H7 (cell line): ENCODE measurements around the gene WTAP. TPM values are rescaled to one million over a fixed set of nuclear protein-coding genes. Genes with fewer than 3 reads are reported as not detected.
"Not testable (repeated sequence)": the region's sequence is repeated elsewhere in the genome, so short reads cannot be mapped to it uniquely, and the experiment has no call there.

Experiments used
- DNase-seq: peaks from one replicate; pipeline ENCODE4 v3.0.0; 2012
- H3K27me3 ChIP-seq: 2 replicates; pipeline ENCODE4 v1.6.0; 2011; ENCODE audit warnings: mild to moderate bottlenecking, low read length; ENCODE audit not compliant: control insufficient read depth, insufficient read depth
- H3K36me3 ChIP-seq: replicated peaks from 2 replicates; pipeline ENCODE4 v1.5.1; 2011; ENCODE audit warnings: low read length; ENCODE audit not compliant: control insufficient read depth, insufficient read depth
- H3K4me3 ChIP-seq: 2 replicates; pipeline ENCODE4 v1.5.1; 2011; ENCODE audit warnings: low read depth, mild to moderate bottlenecking, control low read depth, low read length, moderate library complexity; ENCODE audit not compliant: insufficient read depth
- total RNA-seq: library from RNA; depleted of rRNA; stranded (reverse); fragments of >200 nt; shearing (Covaris generic); gene quantifications from 2 replicates; pipeline ENCODE4 v1.2.3, GENCODE V29; 2014

Gene WTAP
- total RNA-seq, 1 experiment from 2014 or later = 58.1 TPM

- Histone ChIP-seq H3K36me3 (no peaks in the 10 kb centered on the region; the same call in 1 of the 2 replicates), H3K27me3 (no peaks in the 10 kb centered on the region), H3K4me3 (no peak overlapping the region)
- no peak for DNase-seq
Observed at GRCh38 chr6:159715166-159715565, 12.1 kb upstream of the WTAP start.

GRCh38 chr6:159715605-159716004 lies 11.7 kb upstream of the WTAP start:
- DNase-seq = no peak
- Histone ChIP-seq H3K27me3 (no peaks in the 10 kb centered on the region), H3K4me3 (no peak overlapping the region), H3K36me3 (no peaks in the 10 kb centered on the region; the same call in 1 of the 2 replicates)

DNA sequence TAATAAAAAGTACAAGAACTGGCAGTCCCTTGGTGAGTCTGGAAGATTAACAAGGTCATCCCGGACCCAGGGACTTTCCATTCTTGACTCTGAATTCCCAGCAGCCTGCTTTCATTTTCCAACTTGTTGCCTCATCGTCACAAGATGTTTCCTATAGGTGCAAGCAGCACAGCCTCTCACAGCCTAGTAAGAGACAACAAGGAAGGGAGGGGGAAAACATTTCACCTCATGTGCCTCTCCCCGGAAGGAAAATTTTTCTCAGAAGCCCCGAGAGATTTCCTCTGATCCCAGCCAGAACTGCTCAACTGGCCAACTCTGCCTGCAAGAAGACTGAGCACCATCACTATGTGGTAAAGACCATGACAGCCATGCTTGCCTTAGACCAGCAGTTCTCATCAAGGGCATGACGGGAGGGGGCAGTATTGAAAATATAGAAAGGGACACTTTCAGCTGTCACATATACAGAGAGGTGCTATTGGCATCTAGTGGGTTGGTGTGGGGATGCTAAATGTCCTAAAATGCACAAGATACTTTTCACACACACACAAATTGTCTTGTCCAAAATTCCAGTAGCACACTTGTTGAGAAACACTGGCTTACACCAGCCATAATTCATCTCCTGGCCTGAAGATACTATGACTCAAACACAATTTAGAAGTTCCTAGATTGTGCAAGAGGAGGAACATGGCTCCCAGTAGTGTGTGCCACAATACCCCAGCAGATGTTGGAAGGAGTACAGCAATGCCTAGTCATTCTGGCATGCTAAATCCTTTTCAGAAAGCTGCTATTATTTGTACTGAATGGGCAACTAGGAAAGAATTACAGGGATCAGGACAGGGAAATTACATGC lies 10.8 kb upstream of the WTAP start:
- Histone ChIP-seq H3K4me3 (no peak overlapping the region), H3K27me3 (no peaks in the 10 kb centered on the region), H3K36me3 (no peaks in the 10 kb centered on the region; the same call in 1 of the 2 replicates)
- no peak for DNase-seq

DNA sequence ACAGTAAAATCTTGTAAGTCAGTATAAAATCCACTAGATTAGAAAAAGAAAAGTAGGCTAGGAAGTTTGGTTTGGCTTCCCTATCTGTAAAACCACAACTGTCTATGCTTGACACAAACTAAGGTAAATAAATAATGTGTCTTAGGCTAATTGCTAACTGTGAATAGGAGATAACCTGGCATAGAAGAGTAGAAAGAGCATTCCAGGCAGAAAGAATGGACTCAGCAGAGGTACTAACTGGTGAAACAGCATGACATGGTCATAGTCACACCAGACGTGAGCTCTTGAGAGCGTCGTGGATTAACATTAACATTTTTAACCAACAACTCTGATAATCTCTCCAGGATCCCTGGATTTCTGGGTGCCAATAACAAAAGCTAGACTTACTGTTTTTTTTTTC lies 8.7 kb upstream of the WTAP start:
- no peaks in the 10 kb centered on the region; the same call in 1 of the 2 replicates for H3K36me3 ChIP-seq
- H3K4me3 ChIP-seq = no peak overlapping the region
- no peak for DNase-seq
- no peaks in the 10 kb centered on the region for H3K27me3 ChIP-seq

DNA sequence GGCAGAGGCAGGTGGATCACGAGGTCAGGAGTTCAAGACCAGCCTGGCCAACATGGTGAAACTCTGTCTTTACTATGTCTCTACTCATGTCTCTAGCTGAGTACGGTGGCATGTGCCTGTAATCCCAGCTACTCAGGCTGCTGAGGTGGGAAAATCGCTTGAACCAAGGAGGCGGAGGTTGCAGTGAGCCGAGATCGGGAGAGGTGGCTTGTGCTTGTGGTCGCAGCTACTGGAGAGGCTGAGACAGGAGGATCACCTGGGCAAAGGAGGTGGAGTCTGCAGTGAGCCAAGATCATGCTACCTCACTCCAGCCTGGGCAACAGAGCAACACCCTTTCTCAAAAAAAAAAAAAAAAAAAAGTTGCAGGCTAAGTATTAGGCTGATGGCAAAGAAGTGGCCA lies 8.0 kb upstream of the WTAP start:
- H3K36me3 ChIP-seq = no peaks in the 10 kb centered on the region; the same call in 1 of the 2 replicates
- no peak for DNase-seq
- H3K27me3 ChIP-seq = no peaks in the 10 kb centered on the region
- no peak overlapping the region for H3K4me3 ChIP-seq

- no peaks in the 10 kb centered on the region for H3K27me3 ChIP-seq
- peak; percentile 40 for DNase-seq
- H3K4me3 ChIP-seq = no peak overlapping the region
- no peaks in the 10 kb centered on the region; the same call in 1 of the 2 replicates for H3K36me3 ChIP-seq
Observed at GRCh38 chr6:159720708-159721107, 6.6 kb upstream of the WTAP start.

DNA sequence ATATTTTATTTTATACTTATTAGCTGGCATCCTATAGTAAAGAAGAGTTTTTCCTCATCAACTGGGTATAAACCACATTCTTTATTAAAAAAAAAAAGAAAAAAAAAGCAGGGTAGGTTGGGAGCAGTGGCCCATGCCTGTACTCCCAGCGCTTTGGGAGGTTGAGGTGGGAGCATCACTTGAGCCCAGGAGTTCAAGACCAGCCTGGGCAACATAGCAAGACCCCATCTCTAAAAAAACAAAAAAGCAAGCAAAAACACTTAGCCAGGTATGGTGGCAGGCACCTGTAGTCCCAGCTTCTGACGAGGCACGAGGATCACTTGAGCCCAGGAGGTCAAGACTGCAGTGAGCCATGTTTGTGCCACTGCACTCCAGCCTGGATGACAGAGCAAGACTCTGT lies 5.3 kb upstream of the WTAP start:
- DNase-seq, H3K27me3 ChIP-seq, H3K36me3 ChIP-seq, H3K4me3 ChIP-seq: not testable (repeated sequence)

DNA sequence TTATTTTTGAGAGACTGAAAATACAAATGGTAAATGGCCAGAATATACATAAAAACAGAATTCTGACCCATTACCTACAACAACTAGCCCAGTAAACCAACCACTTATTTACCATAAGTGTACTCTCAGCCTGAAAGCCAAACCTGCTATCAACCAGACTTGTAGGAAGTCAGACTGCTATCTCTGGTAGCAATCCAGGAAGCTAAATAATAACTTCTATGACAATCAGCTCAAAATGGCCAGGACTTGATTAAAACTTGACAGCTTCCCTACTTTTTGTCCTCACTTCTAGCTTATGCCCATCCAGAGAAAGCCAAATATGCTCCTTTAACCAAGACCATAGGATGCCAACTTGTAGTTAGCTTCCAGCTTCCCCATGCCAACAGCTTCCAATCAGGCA lies 4.7 kb upstream of the WTAP start:
- no peak for DNase-seq

GRCh38 chr6:159723259-159723658 lies 4.0 kb upstream of the WTAP start:
- no peaks in the 10 kb centered on the region for H3K36me3 ChIP-seq
- no peak for DNase-seq

More for the DNA sequence above, 4.7 kb upstream of the WTAP start:
- H3K36me3 ChIP-seq = no peaks in the 10 kb centered on the region; the same call in 1 of the 2 replicates
- H3K4me3 ChIP-seq = no peak overlapping the region
- H3K27me3 ChIP-seq = no peaks in the 10 kb centered on the region

GRCh38 chr6:159724778-159725177 lies 2.5 kb upstream of the WTAP start:
- Histone ChIP-seq H3K27me3 (no peaks in the 10 kb centered on the region), H3K36me3 (no peaks in the 10 kb centered on the region), H3K4me3 (no peak overlapping the region)
- no peak for DNase-seq

More at GRCh38 chr6:159723259-159723658, 4.0 kb upstream of the WTAP start:
- Histone ChIP-seq H3K27me3 (no peaks in the 10 kb centered on the region), H3K4me3 (no peak overlapping the region)

- H3K27me3 ChIP-seq, H3K36me3 ChIP-seq, DNase-seq, H3K4me3 ChIP-seq: not testable (repeated sequence)
Observed at GRCh38 chr6:159725208-159725607, 2.1 kb upstream of the WTAP start.

- DNase-seq = no peak
- H3K27me3 ChIP-seq = no peaks in the 10 kb centered on the region
Observed at GRCh38 chr6:159726255-159726917, 920 bp upstream of the WTAP start.

GRCh38 chr6:159727717-159728445 lies 575 bp downstream of the WTAP start:
- no peak for DNase-seq
- Histone ChIP-seq H3K4me3 (peak overlapping the region; percentile 95), H3K36me3 (no peaks in the 10 kb centered on the region), H3K27me3 (no peaks in the 10 kb centered on the region)

More at GRCh38 chr6:159726255-159726917, 920 bp upstream of the WTAP start:
- H3K36me3 ChIP-seq = no peaks in the 10 kb centered on the region
- H3K4me3 ChIP-seq = peak overlapping the region; percentile 95

GRCh38 chr6:159728531-159728964 lies 1.2 kb downstream of the WTAP start:
- Histone ChIP-seq H3K4me3 (peak overlapping the region; percentile 95), H3K36me3 (no peaks in the 10 kb centered on the region), H3K27me3 (no peaks in the 10 kb centered on the region)
- DNase-seq = no peak
